ENCODE results near the gene MYLK. TPM values are rescaled to one million over a fixed set of nuclear protein-coding genes. Genes with fewer than 3 reads are reported as not detected.
"Not testable (repeated sequence)": the region's sequence is repeated elsewhere in the genome, so short reads cannot be mapped to it uniquely, and the experiment has no call there.

MYLK gene
- polyA plus RNA-seq, 4 donors: 129 to 162 (median 137) TPM

DNA sequence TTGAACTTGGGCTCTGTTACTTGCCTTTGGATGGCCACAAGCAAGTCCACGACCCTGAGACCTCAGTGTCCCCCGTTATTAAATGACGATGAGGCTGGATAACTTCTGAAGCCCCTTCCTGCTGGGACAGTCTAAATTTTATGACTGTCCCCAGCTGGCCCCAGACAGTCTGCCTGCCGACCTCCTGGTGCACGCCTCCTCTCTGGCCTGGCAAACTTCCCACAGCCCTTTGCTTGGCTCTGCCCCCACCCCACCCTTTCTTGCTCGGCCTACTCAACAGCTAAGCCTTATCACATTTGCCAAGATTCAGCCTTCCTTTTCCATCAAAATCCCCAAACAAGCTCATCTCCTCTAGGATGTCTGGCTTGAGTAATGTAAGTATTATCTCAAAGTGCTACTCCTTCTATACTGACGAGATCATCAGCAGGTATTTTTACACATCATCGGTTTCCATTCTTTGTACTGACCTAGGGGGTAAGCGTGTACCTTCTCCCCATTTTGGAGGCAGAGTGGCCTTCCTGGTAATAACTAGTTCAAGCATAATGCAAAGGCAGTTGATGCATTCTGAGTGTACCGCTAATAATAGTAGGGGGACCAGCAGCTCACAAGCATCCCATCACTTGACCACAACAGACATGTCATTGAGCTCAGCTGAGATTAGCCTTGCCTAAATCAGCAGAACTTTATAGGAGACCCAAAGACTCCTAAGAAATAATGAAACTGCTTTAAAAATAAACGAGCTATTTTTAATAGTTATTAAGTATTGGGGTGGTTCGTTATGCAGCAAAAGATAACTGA lies 178.4 kb downstream of the MYLK start:
- no peak for DNase-seq (ENCODE audit: low read depth in 4 of 4, low spot score in 3 of 4)

- not testable (repeated sequence) for DNase-seq (ENCODE audit: low read depth in 4 of 4, low spot score in 3 of 4)
Measured at GRCh38 chr3:123703663-123704062, 180.5 kb downstream of the MYLK start.

DNA sequence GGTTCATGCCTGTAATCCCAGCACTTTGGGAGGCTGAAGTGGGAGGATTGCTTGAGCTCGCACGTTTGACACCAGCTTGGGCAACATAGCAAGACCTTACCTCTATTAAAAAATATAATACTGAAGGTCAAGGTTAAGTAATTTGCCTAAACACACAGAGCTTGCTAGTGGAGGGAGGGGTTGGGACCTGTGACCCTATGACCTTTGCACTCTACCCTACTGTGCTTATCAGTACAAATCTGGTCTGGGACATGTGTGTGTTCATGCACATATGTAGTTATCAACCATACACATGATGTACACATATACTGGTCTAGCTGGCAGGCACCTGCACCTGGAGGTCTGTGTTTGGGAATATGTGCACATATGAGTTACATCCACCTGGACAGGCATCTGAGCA lies 181.4 kb downstream of the MYLK start:
- no peak for DNase-seq (ENCODE audit: low read depth in 4 of 4, low spot score in 3 of 4)

DNA sequence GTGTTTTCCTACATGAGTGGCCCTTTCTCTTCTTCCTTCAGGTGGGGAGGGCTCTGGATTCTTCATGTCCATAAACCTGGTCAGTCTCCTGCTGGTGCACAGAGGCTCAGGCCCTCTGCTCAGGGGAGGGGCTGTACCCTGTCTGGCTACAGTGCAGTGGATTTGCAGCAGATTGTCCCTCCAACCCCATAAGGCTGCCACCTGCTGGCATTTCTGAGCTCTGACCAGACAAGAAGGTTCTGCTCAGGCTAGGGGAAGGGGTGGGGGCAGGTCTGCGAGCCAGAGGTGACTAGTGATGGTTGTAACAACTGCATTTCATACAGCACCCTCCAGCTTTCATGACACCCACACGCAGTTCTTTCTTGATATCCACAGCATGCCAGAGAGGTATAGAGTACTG lies 182.1 kb downstream of the MYLK start:
- not testable (repeated sequence) for DNase-seq (ENCODE audit: low read depth in 4 of 4, low spot score in 3 of 4)

DNA sequence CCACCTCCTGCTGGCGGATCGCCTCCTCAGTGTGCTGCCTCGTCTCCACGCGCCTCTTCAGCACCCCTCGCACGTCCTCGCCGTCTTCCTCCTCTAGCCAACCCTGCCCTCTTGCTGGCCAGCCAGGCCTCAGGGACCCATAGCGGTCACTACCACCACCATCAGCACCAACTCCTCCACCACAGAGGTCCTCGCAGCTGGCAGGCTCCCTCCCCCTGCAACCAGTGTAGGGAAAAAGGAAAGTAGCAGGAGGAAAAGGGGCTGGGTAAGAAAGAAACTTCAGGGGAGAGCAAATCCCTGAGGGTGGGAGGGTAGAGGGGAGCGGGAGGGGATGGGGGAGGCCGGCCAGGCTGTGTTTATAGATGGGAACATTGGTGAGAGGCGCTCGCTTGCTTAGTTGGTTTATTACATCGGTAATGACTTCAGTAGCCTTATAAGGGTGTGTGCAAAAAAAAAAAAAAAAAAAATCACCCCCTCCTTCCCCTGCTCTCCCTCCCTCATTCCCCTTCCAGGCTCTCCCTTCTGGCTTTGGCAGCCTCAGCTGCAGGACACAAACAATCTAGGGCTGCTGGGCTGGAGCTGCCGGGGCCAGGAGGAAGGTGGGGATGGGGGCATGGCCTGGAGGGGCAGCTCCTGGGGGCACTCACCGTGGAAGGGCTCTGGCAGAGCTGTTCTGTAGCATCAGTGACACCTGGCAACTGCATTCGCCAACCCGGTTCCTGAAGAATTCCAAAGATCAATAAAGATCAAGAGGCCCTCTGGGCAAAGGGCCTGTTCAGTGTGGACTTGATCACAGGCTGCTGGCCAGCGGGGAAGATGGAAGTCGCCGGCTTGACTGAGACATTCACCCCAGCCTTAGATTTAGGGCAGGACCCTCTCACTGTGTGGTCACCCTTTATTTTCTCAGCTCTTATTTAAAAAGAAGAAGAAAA lies 183.1 kb downstream of the MYLK start:
- DNase-seq (ENCODE audit: low read depth in 4 of 4, low spot score in 3 of 4): no peak

GRCh38 chr3:123698813-123699212 lies 185.3 kb downstream of the MYLK start:
- DNase-seq (ENCODE audit: low read depth in 4 of 4, low spot score in 3 of 4): no peak

DNA sequence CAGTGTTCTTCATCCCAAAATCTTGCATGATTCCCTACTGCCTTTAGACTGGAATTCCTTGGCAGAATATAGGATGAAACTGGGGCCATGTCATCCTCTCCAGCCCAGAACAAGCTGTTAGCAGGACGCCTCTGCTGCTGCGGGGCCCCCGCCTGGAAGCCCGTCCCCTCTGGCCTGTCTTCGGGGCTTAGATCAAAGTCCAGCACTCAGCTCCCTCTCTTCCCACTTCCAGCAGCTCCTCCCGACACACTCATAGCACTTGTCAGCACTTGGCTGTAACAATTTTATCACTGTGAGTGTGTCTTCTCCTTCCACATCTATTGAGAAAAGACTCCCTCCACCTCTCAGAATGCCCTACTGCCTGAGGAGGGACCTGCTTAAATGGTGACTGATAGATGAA lies 187.3 kb downstream of the MYLK start:
- DNase-seq (ENCODE audit: low read depth in 4 of 4, low spot score in 3 of 4): no peak

DNA sequence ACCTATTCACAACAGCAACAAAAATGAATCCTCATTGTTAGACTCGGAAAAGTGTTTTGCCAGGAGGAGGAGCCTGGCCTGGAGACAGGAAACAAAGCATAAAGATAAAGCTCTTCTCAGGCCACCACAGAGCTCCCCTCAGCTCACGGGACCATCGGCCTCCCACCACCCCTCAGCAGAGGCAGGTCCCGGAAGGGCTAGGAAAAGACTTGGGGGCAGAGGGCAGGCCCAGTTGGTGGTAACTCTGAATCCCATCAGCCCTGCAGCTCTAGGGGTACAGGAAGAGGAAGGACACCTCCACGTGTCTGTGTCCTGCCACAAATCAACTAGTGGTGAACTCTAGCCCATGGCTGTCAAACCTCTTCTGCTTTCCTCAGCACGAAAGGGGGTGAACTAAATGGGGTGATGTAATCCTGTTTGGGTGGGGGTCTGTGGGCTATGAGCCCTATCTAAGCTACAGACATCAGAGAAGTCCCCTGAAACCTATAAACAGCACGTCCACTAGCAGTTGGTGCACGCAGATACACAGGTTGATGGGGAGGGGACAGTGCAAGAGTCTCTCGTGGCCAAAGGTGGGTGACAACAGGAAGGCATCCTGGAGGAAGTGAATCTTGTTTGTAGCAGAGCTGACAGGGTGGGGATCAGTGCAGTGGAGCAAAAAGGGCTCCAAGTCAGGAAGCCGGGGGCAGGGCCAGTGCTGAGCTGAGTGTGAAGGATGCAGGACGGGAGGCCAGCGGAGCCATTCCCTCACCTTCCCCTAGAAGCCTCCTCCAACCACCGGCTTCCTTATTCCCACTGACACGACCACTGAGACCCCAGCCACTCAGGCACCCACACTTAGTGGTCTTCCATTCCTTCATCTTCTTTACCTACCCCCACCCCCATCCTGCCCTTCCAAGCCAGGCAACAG lies 188.1 kb downstream of the MYLK start:
- no peak for DNase-seq (ENCODE audit: low read depth in 4 of 4, low spot score in 3 of 4)

DNA sequence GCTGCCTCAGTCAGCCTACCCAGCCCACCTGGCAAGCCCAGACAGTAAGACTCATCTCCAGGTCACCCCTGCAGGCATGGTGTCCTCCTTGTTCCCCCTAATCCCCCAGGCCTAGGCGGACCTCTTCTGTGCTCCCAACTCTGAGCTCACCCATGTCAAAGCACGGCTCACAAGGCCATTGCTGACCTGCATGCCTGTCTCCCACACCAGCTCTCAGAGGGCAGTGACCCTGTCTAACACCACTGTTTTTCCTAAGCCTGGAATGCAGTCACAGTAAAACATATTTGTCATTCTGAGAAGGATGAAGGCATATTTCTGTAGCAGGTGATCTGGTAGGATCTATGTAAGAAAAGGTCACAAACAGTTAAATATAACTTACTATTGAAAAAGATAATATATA lies 189.0 kb downstream of the MYLK start:
- DNase-seq (ENCODE audit: low read depth in 4 of 4, low spot score in 3 of 4): no peak

- DNase-seq (ENCODE audit: low read depth in 4 of 4, low spot score in 3 of 4): no peak
Measured at GRCh38 chr3:123694366-123695087, 189.6 kb downstream of the MYLK start.

DNA sequence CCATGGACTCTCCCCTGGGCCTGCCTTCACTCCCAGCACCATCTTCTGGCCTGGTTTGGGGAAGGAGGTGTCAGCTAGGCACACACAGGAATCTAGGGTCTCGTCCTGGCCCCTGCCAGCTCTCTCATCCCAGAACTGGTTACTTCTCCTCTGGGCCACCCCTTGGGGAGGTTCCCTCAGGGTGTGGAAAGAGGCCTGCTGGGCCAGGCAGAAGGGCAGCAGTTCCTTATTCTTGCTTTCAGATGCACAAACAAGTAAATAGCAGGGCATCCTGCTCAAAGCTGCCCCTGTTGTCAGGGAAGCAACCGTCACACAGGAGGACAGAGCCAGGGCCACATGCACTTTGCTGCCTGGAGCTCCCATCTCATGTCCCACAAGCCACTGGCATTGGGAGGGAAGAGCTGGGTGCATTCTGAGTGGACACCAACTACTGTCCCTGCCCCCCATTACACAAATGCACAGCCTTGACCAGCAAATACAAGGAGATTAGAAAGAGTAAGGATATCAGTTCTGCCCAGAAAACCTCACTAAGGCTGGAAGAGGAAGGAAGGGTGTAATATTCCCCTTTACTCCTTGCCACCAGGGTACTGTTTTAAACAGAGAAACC lies 190.4 kb downstream of the MYLK start:
- no peak for DNase-seq (ENCODE audit: low read depth in 4 of 4, low spot score in 3 of 4)

GRCh38 chr3:123692671-123693070 lies 191.5 kb downstream of the MYLK start:
- DNase-seq (ENCODE audit: low read depth in 4 of 4, low spot score in 3 of 4): no peak

- no peak for DNase-seq (ENCODE audit: low read depth in 4 of 4, low spot score in 3 of 4)
Measured at GRCh38 chr3:123692041-123692440, 192.1 kb downstream of the MYLK start.

DNA sequence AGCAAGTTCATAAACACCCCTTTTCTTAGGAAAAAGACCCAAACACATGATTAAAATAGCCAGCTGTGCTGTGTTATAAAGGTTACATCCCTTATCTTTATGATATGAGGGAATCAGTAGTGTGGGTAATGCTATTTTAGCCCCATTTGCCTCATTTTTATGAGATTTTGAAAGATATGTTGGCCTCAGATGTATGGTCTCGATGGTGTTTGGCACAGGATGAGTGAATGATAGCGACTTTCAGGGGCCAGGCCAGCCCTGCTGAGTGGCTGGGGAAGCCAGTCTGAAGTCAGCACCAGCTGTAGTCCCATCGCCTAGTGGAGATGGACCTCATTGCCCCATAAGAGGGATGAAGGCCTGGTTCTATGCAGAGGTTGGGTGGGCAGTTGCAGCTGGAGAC lies 194.3 kb downstream of the MYLK start:
- DNase-seq (ENCODE audit: low read depth in 4 of 4, low spot score in 3 of 4): no peak

DNA sequence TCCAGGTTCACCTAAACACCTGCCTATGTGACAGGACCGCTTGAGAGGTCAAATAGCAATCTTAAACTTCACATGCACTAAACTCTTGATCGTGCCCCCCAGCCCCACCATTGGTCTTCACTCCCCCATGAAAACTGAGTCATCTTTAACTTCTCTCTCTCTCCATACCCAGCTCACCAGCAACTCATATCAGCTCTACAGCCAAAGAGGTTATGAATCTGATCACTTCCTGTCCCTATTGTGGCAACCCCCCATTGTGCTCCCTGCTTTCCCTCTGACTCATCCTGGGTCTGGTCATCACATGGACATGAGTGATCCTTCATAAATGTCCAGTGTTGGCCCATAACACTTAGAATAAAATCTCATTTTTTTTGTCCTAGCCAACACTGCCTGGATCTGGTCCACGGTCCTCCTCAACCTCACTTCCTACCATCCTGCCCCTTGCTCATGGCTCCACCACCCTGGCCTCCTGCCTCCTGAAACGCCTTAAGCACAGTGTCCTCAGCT lies 195.8 kb downstream of the MYLK start:
- DNase-seq (ENCODE audit: low read depth in 4 of 4, low spot score in 3 of 4): no peak

DNA sequence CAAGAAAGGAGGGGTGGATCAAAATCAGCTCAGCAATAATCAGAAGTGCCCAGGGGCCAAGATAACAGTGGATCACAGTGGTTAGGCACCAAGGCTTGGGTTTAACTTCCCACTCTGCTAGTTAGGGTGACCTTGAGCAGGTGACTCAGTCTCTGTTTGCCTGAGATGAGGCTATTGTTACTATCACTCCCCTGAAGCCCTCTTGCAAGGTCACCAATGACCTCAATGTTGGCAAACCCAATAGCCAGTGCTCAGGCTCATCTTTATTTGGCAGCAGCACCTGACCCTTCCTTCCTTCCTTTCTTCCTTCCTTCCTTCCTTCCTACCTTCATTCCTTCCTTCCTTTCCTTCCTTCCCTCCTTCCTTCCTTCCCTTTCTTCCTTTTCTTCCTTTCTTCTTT lies 196.8 kb downstream of the MYLK start:
- DNase-seq (ENCODE audit: low read depth in 4 of 4, low spot score in 3 of 4): no peak

DNA sequence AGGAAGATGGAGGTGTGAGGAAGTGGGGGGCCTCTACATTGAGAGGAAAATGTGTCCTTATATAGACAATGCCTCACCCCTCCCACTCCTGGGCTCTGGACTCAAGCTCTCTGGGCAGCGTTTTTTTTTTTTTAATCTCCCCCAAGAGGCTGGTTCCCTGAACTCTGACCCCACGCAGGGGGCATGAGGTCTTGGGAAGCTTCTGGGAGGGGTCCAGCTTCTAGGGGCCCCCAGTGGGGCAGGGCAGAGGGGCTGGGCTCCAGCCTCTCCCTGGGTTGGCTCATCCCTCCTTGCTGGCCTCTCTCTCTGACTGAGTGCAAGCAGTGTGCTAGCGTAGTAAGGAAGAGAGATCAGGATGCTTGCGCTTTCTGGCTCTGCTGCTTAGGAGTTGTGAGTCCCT lies 197.9 kb downstream of the MYLK start:
- DNase-seq (ENCODE audit: low read depth in 4 of 4, low spot score in 3 of 4): no peak

- no peak for DNase-seq (ENCODE audit: low read depth in 4 of 4, low spot score in 3 of 4)
Measured at GRCh38 chr3:123685780-123686179, 198.4 kb downstream of the MYLK start.

DNA sequence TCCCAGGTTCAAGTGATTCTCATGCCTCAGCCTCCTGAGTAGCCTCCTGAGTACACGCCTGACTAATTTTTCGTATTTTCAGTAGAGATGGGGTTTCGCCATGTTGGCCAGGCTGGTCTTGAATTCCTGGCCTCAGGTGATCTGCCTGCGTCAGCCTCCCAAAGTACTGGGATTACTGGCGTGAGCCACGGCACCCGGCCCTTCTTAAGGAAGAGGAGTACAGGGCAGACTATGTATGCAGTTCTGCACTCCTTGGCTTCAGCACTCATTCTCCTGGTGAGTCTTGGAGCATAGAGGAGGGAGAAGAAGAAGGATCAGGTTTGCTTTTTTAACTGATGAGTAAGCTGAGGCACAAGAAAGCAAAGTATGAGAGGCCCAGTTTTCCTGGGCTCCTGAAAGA lies 199.5 kb downstream of the MYLK start:
- DNase-seq (ENCODE audit: low read depth in 4 of 4, low spot score in 3 of 4): no peak

Measured in right renal pelvis (tissue), 4 donors.